HG02943 (cell line): Measurements from ENCODE around the gene MSH5.

Experiments used
- ATAC-seq: cut with Tn5 transposase; IDR thresholded peaks from one replicate; pipeline ENCODE4 v1.9.1; 2021; ENCODE audit warnings: mild to moderate bottlenecking, low read depth, moderate library complexity; ENCODE audit not compliant: unreplicated experiment

MSH5 gene

DNA sequence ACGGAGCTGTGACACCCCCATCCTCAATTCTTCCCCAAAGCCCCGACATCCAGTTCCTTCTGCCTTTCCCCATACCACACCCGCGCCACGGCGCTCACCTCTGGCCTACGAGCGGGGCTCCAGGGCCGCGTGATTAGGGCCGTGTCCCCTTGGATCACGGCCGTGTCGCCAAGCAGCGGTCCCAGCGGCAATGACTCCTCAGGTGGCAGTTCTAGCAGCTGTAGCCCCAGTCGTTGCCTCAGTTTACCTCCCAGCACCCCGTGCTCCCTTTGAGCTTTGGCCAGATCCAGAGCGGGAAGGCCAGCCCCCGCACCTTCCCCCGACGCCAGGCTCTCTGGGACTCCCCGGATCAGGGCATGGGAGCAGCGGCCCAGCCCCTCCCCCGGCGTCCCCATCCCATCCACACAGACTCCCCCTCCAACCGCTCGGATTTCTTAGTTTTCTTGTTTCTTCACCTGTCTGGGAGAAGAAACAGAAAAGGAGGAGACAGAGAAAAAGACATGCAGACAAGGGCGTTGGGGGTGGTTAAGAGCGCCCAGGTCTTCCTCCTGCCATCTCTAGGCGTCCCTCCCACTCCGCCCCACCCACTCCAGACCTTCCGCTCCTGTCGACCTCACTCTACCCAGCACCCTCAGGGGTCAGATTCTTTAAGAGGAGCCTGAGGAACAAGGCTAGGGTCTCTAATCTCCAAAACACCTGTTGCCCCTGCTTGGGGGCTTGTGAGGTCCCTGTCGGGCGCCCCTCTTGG, 10.9 kb upstream of the MSH5 start, which contains the start of gene DDAH2:
TSS of gene DDAH2 (minus strand) at position 533 of the 748 bp plus-strand sequence. CDS start at position 395, 138 bp downstream.
- ATAC-seq = no peak

DNA sequence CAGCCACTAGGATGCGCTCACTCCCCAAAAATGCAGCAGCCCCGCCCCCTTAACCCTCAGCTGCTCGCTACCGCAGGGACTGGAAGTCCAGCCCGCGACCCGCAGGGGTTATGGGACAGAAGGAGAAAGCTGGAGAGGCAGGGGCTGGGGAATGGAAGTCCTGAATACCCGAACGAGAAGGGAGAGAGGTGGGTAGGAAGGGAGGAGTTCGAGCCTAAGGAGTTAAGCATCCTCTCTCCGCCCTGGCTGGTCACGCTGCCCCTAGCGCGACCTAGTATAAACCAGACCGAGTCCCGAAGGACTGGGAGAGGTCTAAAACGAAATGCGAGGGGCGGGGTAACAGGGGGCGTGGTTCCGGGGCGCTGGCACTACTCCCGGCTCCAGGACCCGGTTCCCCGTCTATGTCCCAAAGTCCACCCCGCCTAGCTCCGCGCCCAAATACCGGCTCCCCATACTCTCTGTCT, 10.3 kb upstream of the MSH5 start:
- no peak for ATAC-seq

GRCh38 chr6:31729979-31730630, 9.7 kb upstream of the MSH5 start:
- ATAC-seq = no peak

DNA sequence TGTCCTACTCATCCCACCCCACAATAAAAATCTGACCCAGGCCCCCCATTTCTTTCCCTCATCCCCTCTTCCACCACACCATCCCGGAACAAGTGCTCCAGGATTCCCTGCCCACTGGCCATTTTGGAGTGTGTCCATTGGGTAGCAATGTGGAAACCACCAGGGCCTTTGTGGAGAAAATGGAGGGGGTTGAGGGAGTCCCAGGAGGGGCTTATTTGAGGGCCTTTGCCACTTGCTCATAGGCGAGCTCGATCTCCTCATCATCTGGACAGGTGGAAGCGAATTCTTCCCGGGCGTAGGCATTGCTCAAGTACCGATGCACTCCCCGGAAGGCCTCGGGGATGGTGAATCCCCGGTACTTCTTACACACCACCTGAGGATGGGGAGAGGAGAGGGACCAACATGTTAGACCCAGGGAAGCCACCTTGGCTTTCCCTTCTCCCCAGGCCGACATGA, 9.1 kb upstream of the MSH5 start:
- no peak for ATAC-seq

GRCh38 chr6:31732029-31732428, 7.8 kb upstream of the MSH5 start:
- ATAC-seq = no peak

- ATAC-seq = no peak
Observed at GRCh38 chr6:31733734-31734133, 6.1 kb upstream of the MSH5 start.

- no peak for ATAC-seq
Observed at GRCh38 chr6:31734247-31734820, 5.5 kb upstream of the MSH5 start.

DNA sequence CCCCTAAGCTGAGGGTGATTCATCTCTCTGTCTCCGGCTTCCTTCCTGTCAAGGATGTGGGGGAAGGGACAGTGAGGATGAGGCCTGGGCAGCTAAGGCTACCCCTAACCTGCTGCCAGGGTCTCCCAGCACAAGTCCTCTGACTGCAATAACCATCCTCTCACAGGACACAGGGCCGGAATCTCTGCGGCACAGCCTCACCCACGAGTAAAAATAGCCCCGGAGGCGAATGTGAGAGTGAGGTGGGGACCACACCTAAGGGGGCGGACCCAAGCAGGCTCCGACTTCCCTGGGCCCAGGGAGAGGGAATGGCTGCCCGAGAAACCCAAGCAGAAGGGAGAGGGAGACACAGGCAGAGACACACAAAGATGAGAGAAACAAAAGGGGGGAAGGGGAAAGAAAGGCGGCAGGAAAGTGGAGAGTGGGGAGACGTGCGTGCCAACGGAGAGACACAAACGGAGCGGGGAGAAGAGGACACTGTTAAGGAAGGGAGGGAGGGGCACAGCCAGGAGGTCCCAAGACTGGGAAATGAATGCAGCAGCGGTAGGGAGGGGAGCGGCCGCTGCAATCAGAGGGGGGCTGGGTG, 4.9 kb upstream of the MSH5 start:
- no peak for ATAC-seq

GRCh38 chr6:31736021-31736767, 3.6 kb upstream of the MSH5 start, which contains the start of gene CLIC1:
CLIC1 (minus strand) TSS chr6:31736530; CDS start chr6:31736300, 230 bp downstream.
- ATAC-seq = no peak

DNA sequence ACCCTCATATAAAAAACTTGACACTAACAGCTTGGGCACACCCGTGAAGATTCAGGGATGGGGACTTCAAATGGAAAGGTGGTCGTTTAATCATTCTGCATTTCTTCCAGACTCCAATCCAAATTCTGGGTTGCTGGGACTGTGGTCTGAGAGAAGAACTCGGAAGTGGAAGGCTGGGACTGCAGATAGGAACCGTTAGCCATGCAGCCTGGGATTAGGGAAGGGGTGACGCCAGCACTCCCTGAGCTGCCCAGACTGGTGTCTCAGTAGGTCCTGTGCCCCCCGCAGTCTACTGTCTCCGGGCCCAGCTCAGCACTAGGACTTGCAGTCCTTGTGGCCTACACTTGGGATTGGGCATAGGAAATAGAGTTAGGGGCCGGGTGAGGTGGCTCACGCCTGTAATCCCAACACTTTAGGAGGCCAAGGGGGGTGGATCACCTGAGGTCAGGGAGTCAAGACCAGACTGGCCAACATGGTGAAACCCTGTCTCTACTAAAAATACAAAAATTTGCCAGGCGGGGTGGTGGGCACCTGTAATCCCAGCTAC, 3.0 kb upstream of the MSH5 start:
- ATAC-seq = no peak

DNA sequence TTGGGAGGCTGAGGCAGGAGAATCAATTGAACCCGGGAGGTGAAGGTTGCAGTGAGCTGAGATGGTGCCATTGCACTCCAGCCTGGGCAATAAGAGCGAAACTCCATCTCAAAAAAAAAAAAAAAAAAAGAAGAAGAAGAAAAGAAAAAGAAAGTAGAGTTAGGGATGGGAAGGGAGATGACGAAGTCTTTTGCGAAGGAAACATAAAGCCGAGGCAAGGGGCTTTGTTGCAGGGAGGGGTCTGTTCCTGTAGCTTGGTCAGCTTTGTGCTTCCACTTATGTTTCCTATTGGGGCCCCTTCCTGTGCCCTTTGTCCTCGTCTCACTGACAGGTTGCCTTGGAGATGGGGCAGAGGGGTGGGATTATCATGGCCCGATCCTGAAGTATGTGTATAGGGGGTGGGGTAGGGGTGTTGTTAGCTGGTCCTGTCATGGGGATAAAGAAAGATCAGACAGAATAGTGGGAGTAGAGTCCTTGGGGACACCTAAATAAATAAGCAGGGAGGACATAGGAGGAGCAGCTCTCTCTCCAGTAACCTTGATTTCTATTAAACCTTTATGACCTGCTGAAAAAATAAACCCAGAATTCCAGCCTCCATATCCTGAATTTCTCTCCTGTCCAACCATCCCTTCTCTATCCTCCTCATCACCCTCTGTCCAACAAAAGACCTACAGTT, 2.4 kb upstream of the MSH5 start:
- ATAC-seq = no peak

GRCh38 chr6:31737991-31738979, 1.5 kb upstream of the MSH5 start:
- ATAC-seq = no peak

GRCh38 chr6:31740397-31741223, 805 bp downstream of the MSH5 start:
- no peak for ATAC-seq

DNA sequence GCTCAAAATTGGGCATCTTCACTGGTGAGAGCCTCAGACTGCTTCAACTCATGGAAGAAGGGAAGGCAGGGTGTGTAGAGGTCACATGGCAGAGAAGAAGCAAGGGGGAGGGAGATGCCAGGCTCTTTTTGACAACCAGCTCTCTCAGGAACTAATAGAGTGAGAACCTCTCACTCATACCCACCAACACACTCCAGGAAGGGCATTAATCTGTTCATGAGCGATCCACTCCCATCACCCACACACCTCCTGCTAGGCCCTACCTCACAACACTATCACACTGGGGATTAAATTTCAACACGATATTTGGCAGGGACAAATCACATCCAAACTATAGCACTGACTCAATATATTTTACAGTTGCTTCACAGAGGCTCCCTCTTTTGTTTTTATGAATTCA, 2.0 kb downstream of the MSH5 start:
- no peak for ATAC-seq

DNA sequence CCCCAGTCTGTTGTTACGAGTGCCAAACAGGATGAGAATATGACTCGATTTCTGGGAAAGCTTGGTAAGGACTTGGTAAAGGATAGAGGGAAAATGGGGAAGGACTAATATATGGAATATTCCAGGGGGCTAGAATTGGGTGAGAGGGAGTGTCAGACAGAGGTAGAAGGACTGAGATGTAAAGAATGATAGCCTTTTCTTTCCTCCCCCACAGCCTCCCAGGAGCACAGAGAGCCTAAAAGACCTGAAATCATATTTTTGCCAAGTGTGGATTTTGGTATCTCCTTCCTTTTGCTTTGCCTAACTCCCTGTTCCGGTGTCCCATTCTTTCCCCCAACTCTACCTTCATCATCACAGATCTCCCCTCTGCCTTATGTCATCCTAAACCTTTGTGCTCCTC, 3.1 kb downstream of the MSH5 start:
- ATAC-seq = no peak

GRCh38 chr6:31744422-31744821, 4.6 kb downstream of the MSH5 start:
- no peak for ATAC-seq

DNA sequence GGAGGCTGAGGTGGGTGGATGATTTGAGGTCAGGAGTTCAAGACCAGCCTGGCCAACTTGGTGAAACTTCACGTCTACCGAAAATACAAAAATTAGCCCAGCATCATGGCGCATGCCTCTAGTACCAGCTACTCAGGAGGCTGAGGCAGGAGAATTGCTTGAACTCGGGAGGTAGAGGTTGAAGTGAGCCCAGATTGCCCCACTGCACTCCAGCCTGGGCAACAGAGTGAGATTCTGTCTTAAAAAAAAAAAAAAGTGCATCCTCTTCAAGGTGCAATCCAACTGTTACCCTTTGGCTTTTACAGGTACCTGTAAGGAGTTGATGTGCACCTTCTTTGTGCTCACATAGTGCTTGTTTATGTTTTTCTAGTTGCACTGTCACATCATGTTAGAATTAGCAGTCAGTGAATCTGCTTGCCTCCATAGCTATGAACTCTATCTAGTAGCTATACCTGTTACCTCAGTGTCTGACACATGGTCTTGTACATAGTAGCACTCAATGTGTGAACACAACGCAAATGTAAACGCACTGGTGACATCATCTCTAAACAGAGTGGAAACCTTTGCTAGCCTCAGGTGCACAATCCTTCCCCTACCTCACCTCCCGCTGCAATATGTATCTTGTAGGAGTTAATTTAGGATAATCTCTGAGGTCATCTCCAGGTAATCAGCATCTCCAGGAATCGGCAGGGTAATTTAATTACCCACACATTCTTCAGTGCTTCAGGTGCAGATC, 9.7 kb downstream of the MSH5 start:
- no peak for ATAC-seq
